Ishikawa (cell line): ENCODE data around the gene UBXN1.

Experiments
- CEBPB ChIP-seq: IDR thresholded peaks from 2 replicates; pipeline ENCODE4 v1.6.1; 2012
- CREB1 ChIP-seq: IDR thresholded peaks from 2 replicates; pipeline ENCODE4 v1.6.1; 2012; ENCODE audit warnings: low read depth
- EGR1 ChIP-seq: IDR thresholded peaks from 2 replicates; pipeline ENCODE4 v1.6.1; 2012
- EP300 ChIP-seq: IDR thresholded peaks from 2 replicates; pipeline ENCODE4 v1.6.1; 2012; ENCODE audit warnings: borderline replicate concordance
- FOXM1 ChIP-seq: IDR thresholded peaks from 2 replicates; pipeline ENCODE4 v1.6.1; 2012; ENCODE audit warnings: low read depth, borderline replicate concordance
- MAX ChIP-seq: IDR thresholded peaks from 2 replicates; pipeline ENCODE4 v1.6.1; 2012
- NFIC ChIP-seq: IDR thresholded peaks from 2 replicates; pipeline ENCODE4 v1.6.1; 2012
- RAD21 ChIP-seq: IDR thresholded peaks from 2 replicates; pipeline ENCODE4 v1.6.1; 2012; ENCODE audit warnings: low read depth
- REST ChIP-seq: IDR thresholded peaks from 2 replicates; pipeline ENCODE4 v1.6.1; 2012; ENCODE audit warnings: low read depth, mild to moderate bottlenecking
- TAF1 ChIP-seq: IDR thresholded peaks from 2 replicates; pipeline ENCODE4 v1.6.1; 2012; ENCODE audit warnings: low read depth, mild to moderate bottlenecking
- TCF12 ChIP-seq: IDR thresholded peaks from 2 replicates; pipeline ENCODE4 v1.6.1; 2012; ENCODE audit warnings: low read depth
- TEAD4 ChIP-seq: IDR thresholded peaks from 2 replicates; pipeline ENCODE4 v1.6.1; 2012
- USF1 ChIP-seq: IDR thresholded peaks from 2 replicates; pipeline ENCODE4 v1.6.1; 2012
- YY1 ChIP-seq: IDR thresholded peaks from 2 replicates; pipeline ENCODE4 v1.6.1; 2012; ENCODE audit warnings: low read depth
- ZBTB7A ChIP-seq: IDR thresholded peaks from 2 replicates; pipeline ENCODE4 v1.6.1; 2012; ENCODE audit warnings: low read depth

UBXN1 gene

DNA sequence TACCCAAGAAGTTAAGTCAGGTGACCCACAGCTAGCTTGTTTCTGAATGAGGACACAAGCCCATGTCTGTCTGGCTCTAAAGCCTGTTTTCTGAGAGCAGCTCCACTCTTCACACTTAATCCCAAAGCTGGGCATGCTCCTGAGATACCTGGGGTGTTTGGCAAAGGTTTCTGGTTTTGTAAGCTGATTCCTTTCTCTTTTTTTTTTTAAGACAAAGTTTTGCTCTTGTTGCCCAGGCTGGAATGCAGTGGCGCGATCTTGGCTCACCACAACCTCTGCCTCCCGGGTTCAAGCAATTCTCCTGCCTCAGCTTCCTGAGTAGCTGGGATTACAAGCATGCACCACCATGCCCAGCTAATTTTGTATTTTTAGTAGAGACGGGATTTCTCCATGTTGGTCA is 14.8 kb upstream of the UBXN1 start:
- TF ChIP-seq NFIC (peak; percentile 83), MAX (peak; percentile 29; the same call in 1 of the 2 replicates), TEAD4 (peak; percentile 67), USF1 (0 out of 2 replicates have a peak, but pooled peaks have one; percentile 19)

DNA sequence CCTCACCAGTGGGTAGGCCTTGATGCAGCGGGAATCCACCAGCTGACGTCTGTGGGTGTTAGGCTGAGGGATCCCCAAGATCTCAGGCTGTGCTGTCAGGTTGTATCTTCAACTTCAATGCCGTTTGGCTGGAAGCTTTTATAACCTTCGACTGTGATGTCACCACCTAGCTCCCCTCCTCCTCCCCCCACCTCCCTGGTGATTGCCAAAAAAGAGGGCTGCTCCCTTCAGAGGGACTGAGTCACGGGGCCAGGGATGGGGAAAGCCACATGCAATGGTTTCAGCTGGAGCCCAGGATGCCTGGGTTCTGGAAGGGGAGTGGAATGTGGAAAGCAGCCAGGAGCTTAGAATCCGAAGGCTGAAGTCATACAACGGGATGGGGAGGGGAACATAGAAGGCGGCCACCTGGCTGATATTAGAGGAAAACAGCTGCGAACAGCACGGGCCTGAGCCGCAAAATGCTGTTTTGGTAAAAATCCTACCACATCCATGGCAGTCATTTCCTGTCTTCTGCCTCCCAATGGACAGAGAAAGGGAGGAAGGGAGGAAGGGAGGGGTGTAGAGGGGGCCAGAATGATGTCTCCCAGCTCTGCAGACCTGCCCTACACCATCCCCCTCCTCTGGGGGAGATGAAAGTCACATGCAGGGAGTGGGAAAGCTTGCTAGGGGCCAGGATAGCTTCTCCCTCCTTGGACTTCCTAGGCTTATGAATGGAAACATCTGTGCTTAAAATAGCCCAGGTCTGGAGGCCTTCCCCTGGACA is 10.7 kb upstream of the UBXN1 start, which contains the start of gene LRRN4CL:
LRRN4CL (minus strand) TSS at position 110 of the 763 bp plus-strand sequence. CDS start 1,022 bp downstream, outside the sequence.
- TF ChIP-seq CREB1 (no peak), TCF12 (no peak), REST (no peak), TAF1 (no peak), MAX (no peak), FOXM1 (no peak), ZBTB7A (no peak)

- no peak for TF ChIP-seq USF1
- TF ChIP-seq REST = no peak
These were observed 9.6 kb upstream of the UBXN1 start for GRCh38 chr11:62688491-62688890.

- TF ChIP-seq ZBTB7A (no peak), MAX (no peak), NFIC (no peak), TEAD4 (no peak), FOXM1 (no peak), USF1 (no peak), YY1 (no peak), CEBPB (no peak), RAD21 (no peak), TCF12 (no peak)
These were observed 8.9 kb upstream of the UBXN1 start for GRCh38 chr11:62687508-62688396.

- no peak for TF ChIP-seq REST
- no peak for TF ChIP-seq TCF12
- no peak for TF ChIP-seq TEAD4
- TF ChIP-seq USF1 = no peak
- TF ChIP-seq TAF1 = no peak
- no peak for TF ChIP-seq CEBPB
- no peak for TF ChIP-seq NFIC
- no peak for TF ChIP-seq EGR1
- no peak for TF ChIP-seq ZBTB7A
- no peak for TF ChIP-seq MAX
- no peak for TF ChIP-seq CREB1
- TF ChIP-seq FOXM1 = no peak
- no peak for TF ChIP-seq EP300
These were observed 3.6 kb upstream of the UBXN1 start for GRCh38 chr11:62682518-62682917.
